HG02588 (cell line): ENCODE measurements around the gene NAGK.
"Not testable (repeated sequence)": the region's sequence is repeated elsewhere in the genome, so short reads cannot be mapped to it uniquely, and the experiment has no call there.

ENCODE experiments used
- ATAC-seq: cut with Tn5 transposase; IDR thresholded peaks from one replicate; pipeline ENCODE4 v1.9.1; 2021; ENCODE audit warnings: mild to moderate bottlenecking, moderate library complexity; ENCODE audit not compliant: unreplicated experiment

The NAGK gene

DNA sequence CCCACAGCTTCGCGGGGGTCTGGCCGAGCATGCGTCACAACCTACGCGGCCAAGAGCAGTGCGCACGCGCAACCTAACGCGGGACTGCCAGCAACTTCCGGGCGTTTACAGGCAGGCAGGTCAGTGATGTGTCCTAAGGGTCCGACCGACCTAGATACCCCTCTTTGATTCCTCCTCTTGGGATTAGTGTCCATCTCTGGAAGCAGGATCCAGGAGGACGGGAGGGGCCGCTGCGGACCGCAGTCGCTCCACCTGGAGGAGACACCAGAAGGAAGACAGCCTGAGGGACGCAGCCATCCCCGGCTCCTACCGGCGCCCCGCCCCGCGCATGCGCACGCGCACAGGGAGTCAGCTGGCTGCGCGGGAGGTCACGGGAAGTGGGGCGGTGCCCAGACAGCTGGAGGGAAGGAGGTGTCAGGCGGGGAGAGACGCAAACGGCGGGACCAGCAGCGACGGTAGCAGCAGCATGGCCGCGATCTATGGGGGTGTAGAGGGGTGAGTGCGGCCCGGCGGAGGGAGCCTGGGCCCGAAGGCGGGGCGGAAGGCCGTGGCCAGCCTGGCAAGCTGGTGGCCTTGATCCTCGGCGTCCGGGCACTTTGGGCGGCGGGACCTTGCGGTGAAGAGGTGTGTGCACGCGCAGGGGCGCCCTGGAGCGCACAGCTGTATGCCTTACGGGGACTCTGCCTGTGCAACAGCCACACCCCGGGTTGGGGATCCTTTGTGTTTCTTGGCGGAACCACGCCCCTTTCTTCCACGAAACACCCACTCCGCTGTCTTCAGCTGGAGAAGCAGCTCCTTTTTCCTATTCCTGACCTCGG lies at the start of gene NAGK:
TSS of gene NAGK (plus strand) at position 431 of the 818 bp plus-strand sequence. CDS start at position 467, 36 bp downstream.
- ATAC-seq = peak; percentile 58

DNA sequence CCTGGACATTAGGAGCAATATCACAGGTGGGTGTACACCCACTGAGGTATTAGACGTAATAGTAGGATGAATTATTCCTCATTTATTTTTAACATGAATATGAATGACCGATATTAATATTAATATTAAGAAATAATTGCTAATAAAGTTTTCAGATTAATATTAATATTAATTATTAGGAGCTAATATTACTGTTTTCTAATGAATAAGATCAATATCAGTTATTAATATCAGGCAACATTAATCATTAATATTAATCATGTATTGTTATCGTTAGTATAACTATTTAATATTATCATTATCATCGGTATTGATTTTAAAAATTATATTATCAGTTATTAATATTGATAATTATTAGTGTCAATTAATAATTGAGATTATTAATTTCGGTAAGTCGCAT lies 48.5 kb upstream of the NAGK start:
- ATAC-seq = not testable (repeated sequence)

DNA sequence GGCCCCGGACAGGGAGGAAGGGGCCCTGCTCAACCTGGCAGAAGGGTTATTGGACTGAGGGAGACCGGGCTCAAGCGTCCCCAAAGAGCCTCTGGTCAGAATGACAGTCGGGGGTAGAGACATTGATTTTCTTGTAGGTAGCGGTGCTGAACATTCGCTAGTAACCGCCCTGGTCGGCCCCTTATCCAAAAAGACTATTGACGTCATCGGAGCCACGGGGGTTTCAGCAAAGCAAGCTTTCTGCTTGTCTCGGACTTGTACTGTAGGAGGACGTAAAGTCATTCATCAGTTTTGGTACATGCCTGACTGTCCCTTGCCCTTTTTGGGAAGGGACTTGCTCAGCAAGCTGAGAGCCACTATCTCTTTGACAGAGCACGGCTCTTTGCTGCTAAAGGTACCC lies 47.1 kb upstream of the NAGK start:
- ATAC-seq = not testable (repeated sequence)

DNA sequence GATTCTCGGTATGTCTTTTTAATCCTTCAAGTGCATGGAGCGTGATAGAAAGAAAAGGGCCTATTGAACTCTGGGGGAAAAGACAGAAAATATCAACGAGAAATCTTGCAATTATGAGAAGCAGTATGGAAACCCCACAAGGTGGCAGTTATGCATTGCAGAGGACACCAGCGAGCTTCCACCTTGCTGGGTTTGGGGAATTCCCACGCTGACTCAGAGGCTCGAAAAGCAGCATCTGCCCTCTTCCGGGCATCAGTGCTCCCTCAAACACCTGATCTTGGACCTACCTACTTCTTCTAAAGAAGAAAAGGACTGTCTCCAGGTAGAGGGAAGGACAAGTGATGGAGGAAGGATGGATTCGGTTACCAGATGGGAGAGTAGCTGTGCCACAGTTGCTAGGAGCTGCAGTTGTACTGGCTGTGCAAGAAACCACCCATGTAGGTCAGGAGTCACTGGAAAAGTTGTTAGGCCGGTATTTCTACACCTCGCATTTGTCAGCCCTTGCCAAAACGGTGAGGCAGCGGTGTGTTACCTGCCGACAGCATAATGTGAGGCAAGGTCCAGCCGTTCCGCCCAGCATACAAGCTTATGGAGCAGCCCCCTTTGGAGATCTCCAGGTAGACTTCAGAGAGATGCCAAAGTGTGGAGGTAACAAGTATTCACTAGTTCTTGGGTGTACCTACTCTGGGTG lies 44.8 kb upstream of the NAGK start:
- ATAC-seq = not testable (repeated sequence)

DNA sequence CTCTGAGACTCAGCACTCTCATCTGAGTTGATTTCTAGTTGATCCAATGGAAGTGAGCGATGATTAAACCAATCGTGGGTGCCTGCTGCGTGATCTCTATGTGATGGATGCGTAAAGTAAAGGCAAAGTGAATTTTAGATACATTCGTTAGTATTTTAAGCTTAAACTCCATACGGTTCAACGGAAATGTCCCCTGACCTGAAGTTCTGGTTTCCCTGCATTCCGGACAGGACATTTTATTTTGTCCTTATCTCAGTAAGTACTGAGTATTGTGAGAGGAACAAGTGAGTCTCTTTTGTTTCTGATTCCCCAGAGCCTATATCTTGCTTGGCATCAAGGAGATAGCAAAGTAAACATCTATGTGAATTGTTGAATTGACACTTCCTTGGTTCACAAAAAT lies 32.2 kb upstream of the NAGK start:
- not testable (repeated sequence) for ATAC-seq

DNA sequence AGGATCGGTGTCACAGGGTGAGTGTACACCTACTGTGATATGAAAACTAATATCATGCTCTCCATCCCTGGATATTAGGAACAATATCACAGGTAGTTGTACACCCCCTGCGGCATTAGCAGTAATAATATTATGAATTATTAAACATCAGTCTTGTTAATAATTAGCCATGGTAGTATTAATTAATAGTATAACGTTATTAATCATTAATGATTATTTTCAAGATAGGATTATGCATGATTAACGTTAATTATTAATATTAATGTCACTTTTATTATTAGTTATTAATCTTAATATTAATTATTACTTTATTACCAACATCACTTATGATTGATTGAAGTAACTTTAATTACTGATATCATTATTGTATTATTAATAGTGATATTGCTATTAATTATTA lies 26.2 kb upstream of the NAGK start:
- no peak for ATAC-seq

DNA sequence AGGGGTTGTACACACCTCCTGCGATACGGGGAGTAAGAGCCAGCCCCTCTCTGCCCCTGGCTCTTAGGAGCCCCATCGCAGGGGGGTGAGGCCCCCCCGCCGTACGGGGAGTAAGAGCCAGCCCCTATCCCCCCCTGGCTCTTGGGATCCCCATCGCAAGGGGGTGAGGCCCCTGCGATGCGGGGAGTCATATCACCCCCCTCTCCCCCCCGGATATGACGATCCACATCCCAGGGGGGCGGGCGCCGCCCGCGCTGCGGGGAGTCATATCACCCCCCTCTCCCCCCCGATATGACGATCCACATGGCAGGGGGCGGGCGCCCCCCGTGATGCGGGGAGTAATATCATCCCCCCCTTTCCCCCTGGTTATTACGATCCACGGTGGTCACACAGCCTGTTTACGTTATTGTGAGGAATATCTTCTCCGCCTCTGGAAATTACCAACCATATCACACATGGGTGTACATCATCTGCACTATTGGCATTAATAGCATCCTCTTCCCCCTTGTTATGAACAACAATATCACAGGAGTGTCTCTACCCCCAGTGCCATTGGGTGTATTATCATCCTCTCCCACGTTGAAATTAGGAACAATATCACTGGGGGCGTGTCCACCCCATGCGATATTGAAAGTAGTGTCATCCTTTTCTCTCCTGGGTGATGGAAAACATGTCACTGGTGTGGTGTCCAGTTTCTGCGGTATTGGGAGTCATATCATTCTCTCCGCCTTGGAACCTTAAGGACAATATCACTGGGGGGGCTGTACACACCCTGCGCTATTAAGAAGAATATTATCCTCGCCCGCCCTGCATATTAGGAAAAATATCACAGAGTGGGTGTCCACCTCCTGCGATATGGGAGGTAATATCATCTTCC lies 24.7 kb upstream of the NAGK start:
- ATAC-seq = no peak

DNA sequence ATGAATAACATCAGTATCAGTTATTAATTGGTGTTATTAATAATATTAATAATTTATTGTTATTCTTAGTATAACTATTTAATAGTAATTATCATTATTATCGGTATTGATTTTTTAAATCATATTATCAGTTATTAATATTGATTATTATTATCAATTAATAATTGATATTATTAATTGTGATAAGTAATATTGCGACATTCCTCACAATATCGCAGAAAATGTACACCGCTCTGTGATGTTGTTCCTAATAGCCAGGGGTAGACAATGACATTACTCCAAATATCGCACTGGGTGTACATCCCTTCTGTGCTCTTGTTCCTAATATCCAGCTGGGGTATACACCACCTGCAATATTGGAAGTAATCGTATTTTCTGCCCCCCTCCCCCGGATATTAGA lies 23.3 kb upstream of the NAGK start:
- ATAC-seq = no peak

DNA sequence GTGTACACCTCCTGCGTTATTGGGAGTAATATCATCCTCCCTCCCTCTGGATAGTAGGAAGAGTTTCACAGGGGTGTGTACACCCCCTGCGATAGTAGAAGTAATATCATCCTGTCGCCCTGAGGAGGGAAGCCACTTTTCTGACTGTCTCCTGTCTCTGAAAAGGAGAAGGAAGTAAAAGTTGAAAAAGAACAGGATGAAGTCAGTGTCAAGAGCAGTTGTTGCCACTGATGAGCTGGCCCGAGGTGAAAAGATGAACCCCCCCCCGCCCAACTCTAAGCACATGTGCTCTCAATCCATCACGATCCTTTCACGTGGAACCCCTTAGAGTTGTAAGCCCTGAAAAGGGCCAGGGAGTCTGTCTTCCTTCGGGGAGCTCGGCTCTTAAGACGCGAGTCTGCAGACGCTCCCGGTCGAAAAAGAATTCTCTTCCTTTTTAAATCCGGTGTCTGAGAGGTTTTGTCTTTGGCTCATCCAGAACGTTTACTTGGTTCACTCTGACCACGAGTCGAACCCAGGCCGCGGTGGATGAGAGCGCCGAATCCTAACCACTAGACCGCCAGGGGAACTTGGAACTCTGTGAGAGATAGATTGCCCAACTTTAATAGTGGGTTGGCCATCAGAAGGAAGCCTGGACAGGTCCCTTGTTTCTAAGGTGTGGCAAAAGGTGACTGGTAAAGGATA lies 22.4 kb upstream of the NAGK start:
- ATAC-seq = no peak

DNA sequence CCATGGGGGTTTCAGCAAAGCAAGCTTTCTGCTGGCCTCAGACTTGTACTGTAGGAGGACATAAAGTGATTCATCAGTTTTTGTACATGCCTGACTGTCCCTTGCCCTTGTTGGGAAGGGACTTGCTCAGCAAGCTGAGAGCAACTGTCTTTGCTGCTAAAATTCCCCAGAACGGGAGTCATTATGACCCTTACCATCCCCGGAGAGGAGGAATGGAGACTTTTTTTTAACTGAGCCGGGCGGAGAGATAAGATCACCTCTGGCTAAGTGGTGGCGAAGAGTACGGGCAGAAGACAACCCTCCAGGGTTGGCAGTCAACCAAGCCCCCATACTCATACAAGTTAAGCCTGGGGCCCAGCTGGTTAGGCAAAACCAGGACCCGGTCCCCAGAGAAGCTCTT lies 20.4 kb upstream of the NAGK start:
- ATAC-seq = no peak

DNA sequence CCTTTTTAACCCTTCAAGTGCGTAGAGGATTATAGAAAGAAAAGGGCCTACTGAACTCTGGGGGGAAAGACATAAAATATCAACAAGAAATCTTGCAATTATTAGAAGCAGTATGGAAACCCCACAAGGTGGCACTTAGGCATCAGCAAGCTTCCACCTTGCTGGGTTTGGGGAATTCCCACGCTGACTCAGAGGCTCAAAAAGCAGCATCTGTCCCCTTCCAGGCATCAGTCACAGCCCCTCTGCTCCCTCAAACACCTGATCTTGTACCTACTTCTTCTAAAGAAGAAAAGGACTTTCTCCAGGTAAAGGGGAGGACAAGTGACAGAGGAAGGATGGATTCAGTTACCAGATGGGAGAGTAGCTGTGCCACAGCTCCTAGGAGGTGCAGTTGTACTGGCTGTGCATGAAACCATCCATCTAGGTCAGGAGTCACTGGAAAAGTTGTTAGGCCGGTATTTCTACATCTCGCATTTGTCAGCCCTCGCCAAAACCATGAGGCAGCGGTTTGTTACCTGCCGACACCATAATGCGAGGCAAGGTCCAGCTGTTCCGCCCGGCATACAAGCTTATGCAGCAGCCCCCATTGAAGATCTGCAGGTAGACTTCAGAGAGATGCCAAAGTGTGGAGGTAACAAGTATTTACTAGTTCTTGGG lies 18.6 kb upstream of the NAGK start:
- ATAC-seq = not testable (repeated sequence)

DNA sequence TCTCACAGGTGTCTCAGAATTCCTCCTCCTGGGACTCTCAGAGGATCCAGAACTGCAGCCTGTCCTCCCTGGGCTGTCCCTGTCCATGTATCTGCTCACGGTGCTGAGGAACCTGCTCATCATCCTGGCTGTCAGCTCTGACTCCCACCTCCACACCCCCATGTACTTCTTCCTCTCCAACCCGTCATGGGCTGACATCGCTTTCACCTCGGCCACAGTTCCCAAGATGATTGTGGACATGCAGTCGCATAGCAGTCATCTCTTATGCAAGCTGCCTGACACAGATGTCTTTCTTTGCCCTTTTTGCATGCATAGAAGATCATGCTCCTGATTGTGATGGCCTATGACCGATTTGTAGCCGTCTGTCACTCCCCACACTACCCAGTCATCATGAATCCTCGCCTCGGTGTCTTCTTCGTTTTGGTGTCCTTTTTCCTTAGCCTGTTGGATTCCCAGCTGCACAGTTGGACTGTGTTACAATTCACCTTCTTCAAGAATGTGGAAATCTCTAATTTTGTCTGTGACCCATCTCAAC lies 13.2 kb upstream of the NAGK start:
- not testable (repeated sequence) for ATAC-seq

DNA sequence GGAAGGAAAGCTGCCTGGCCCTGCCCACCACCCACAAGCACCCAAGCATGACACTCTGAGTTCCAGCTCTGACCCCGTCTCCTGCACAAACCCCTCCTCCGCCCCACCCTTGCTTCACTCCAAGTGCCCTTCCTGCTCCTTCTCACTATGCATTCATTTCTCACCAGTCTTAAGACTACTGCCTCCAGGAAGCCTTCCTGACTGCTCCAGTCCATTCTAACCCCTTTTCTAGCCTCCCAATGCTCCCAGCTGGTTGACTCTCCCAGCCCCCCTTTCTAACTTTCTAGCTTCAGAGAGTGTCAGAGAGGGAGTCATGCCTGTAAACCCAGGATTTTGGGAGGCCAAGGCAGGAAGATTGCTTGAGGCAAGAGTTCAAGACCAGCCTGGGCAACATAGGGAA lies 8.2 kb upstream of the NAGK start:
- no peak for ATAC-seq

DNA sequence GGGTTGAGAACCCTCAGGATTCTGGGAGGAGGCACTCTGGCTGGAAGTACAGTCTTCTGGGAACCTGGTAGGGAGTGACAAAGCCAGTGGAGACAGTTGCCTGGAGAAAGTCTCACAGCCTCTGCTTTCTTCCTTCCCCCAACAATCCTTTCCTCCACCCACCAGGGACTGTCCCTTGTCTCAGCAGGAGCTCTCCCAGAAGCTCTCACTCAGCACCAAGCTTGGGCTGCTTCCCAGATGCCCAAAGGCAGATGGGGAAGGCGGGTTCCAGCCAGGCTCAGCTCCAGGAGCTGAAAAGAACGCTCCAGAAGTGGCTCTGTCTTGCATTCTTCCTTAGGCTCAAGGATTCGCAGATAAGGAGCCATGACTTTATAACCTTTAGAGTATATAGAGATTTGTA lies 7.6 kb upstream of the NAGK start:
- ATAC-seq = no peak

DNA sequence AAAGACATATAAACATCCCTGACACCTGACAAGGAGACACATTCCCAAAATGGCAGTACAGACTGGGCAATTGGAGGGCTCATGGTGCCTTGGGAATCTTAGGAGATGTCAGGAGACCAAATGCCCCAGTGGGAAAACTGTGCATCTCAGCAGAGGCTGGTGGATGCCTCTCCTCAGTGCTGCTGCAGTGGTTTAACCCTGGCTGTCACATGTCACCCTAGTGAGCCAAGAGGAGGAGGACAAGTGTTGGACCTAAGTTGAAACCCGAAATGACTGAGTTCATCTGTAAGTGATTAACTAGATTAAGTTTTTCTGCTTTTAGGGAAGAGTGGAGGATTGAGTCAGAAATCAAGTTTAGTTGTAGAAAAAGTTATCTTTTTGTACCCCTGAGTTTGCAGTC lies 5.2 kb upstream of the NAGK start:
- no peak for ATAC-seq

DNA sequence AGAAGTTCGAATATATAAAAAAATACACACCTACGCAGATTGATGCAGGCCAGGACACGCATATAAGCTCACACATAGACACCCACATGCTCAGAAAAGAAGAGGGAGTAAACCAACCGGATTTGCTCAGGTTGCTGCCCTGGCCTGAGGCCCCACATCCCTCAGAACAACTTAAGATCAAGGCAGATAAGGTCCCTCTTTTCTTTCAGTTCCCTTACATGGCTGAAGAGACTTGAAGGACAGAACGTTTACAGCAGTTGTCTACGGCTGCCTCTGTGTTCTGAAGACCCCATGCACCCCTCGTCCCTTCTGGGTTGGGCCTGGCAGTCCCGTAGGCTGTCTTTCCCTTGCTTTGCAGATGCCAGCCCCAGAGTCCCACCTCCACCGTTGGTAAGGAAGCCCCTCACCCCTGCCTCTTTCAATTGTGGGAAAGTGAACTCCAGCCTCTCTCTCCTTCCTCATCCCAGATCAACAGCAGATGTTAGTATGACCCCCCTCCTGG lies 4.3 kb upstream of the NAGK start:
- ATAC-seq = no peak

DNA sequence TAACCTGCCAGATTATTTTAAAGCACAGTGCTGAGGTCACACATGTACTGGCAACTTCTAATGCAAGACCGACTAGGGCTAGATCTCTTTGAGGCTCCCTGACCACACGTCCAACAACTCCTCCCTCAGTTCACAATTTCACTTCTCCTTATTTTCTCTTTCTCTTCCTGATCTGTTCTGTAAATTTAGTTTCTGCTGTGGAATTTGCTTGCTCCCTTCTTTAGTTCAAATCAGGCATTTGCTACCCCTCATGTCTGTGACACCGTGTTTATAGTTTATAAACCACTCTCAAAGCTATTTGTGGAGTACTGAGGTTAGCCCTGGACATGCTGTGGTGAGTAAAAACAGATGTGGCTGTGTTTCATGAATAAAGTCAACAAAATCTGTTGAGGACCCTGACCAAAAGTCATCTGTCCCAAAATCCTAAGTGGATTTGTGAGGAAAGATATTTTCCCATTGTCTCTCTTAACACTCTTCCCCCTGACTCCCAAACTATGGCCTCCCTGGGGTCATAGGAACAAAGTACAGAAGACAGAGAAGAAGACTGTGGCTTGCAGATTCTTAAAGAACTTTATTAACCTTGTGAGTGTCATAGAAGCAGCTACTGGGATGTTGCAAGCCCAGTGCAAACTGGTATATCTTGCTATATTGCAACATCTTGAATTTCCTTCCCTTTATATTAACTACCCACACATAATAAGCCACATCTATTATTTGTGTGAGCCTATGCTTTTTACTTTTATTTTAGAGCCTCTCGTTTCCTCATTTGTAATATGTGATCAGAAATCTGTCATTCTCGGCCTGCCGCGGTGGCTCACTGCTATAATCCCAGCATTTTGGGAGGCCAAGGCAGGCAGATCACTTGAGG lies 3.5 kb upstream of the NAGK start:
- peak; percentile 24 for ATAC-seq

DNA sequence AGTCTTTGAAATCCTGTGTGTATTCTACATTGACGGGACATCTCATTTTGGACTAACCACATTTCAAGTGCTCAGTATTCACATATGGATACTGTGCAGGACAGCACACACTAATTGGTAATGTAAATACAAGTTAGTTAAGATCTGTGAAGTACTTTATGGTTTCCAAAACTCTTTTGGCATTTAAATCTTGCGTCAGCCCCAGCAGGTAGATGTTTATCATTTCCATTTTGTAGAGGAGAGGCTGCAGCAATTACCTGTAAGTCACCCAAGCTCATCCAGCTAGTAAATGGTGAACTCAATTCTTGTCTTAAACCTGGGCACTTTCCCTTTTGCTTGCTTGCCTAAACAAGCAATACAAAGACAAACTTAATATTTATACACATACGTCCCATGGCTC lies 1.6 kb upstream of the NAGK start:
- ATAC-seq = no peak
